K562 (cell line): ENCODE measurements around the gene TRAP1. TPM values are rescaled to one million over a fixed set of nuclear protein-coding genes. Genes with fewer than 3 reads are reported as not detected.

Experiments
- CXXC5 ChIP-seq: fragments of 250-450 bp; sonication (Bioruptor Pico); IDR thresholded peaks from 2 replicates; pipeline ENCODE4 v1.8.0; 2022; ENCODE audit warnings: inconsistent platforms, mild to moderate bottlenecking, moderate library complexity
- EP400 ChIP-seq: fragments of 450-650 bp; IDR thresholded peaks from 2 replicates; pipeline ENCODE4 v1.6.1; 2017; ENCODE audit warnings: antibody characterized with exemption, mild to moderate bottlenecking, moderate library complexity
- HDAC2 ChIP-seq: fragments of 450-650 bp; IDR thresholded peaks from 2 replicates; pipeline ENCODE4 v1.6.1; 2016; ENCODE audit warnings: mild to moderate bottlenecking
- PHF21A ChIP-seq: fragments of 450-650 bp; IDR thresholded peaks from 2 replicates; pipeline ENCODE4 v1.6.1; 2017; ENCODE audit warnings: low read depth, borderline replicate concordance
- SMARCA4 ChIP-seq: fragments of 450-650 bp; IDR thresholded peaks from 2 replicates; pipeline ENCODE4 v1.6.1; 2016
- polyA plus RNA-seq, 8 experiments: library from polyadenylated mRNA; depleted of rRNA in 4 of 8; stranded (reverse) in 5 of 8; unstranded in 3 of 8; fragments of >200 nt; fragmentation: Nextera tagmentation in 2 of 8; fragmentation: Illumina TruSeq in 1 of 8; extraction: Ambion mirVana in 2 of 8; extraction: Trizol in 1 of 8; gene quantifications; 2 replicates each; pipeline versions ENCODE4 v1.2.1 to v1.2.3, GENCODE V29; 2011 to 2014; ENCODE audit warnings: inconsistent platforms in 1 of 8, missing spikeins in 1 of 8
- total RNA-seq, 7 experiments: library from RNA; depleted of rRNA in 6 of 7; stranded (reverse); fragments of >200 nt in 6 of 7; fragmentation: Illumina TruSeq in 2 of 7; extraction: Trizol in 2 of 7; gene quantifications; 2 replicates each; pipeline versions ENCODE4 v1.2.1 to v1.2.3, GENCODE V29; 2011 to 2021; ENCODE audit warnings: low replicate concordance in 1 of 7
- TF ChIP-seq, protein P1 (sequence below): fragments of 450-650 bp; IDR thresholded peaks from 2 replicates; pipeline ENCODE4 v1.6.1; 2017; ENCODE audit warnings: antibody characterized with exemption, mild to moderate bottlenecking
- TF ChIP-seq, protein P2 (sequence below): sonication (generic); formaldehyde crosslinking; IDR thresholded peaks from 2 replicates; pipeline ENCODE4 v1.8.0; 2022; ENCODE audit warnings: mild to moderate bottlenecking, low read depth, missing genetic modification reagents
- TF ChIP-seq, protein P3 (sequence below): sonication (generic); formaldehyde crosslinking; IDR thresholded peaks from 2 replicates; pipeline ENCODE4 v1.9.0; 2022; ENCODE audit warnings: mild to moderate bottlenecking, missing genetic modification reagents

Gene TRAP1
- total and polyA plus RNA-seq, 9 of the 15 experiments (the other 6 are each of a cell fraction or from before 2014, with no cell fraction given): 19.1 to 436 (median 301) TPM

DNA sequence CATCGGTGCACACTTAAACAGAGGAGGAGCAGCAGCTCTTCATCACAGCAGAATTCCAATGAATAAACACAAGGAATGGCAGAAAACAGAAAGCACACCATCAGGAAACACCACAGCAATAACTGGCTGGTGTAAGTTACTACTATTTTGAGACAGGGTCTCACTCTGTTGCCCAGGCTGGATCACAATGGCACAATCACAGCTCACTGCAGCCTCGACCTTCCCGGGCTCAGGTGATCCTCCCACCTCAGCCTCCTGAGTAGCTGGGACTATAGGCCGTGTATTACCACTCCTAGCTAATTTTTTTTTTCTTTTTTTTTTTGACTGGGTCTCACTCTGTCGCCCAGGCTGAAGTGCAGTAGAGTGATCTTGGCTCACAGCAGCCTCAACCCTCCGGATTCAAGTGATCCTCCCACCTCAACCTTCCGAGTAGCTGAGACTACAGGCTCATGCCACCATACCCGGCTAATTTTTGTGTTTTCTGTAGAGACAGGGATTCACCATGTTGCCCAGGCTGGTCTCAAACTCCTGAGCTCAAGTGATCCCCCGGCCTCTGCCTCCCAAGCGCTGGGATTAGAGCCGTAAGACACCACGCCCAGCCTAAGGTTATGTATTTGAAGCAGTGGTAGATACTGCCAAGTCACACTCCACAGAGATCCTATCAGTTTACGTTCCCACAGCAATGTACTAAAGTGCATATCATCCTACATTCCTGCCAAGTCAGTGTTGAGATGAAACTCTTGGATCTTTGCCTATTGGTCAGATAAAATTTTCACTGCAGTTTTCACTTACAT is 20.7 kb downstream of the TRAP1 start (continued):
- TF ChIP-seq, protein P1, sequence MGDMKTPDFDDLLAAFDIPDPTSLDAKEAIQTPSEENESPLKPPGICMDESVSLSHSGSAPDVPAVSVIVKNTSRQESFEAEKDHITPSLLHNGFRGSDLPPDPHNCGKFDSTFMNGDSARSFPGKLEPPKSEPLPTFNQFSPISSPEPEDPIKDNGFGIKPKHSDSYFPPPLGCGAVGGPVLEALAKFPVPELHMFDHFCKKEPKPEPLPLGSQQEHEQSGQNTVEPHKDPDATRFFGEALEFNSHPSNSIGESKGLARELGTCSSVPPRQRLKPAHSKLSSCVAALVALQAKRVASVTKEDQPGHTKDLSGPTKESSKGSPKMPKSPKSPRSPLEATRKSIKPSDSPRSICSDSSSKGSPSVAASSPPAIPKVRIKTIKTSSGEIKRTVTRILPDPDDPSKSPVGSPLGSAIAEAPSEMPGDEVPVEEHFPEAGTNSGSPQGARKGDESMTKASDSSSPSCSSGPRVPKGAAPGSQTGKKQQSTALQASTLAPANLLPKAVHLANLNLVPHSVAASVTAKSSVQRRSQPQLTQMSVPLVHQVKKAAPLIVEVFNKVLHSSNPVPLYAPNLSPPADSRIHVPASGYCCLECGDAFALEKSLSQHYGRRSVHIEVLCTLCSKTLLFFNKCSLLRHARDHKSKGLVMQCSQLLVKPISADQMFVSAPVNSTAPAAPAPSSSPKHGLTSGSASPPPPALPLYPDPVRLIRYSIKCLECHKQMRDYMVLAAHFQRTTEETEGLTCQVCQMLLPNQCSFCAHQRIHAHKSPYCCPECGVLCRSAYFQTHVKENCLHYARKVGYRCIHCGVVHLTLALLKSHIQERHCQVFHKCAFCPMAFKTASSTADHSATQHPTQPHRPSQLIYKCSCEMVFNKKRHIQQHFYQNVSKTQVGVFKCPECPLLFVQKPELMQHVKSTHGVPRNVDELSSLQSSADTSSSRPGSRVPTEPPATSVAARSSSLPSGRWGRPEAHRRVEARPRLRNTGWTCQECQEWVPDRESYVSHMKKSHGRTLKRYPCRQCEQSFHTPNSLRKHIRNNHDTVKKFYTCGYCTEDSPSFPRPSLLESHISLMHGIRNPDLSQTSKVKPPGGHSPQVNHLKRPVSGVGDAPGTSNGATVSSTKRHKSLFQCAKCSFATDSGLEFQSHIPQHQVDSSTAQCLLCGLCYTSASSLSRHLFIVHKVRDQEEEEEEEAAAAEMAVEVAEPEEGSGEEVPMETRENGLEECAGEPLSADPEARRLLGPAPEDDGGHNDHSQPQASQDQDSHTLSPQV: 0 out of 2 replicates have a peak, but pooled peaks have one; percentile 35
- TF ChIP-seq HDAC2 (peak; percentile 38; the same call in 1 of the 2 replicates), CXXC5 (CRISPR knock-in tag) (peak; percentile 81), PHF21A (no peak), EP400 (peak; percentile 49), SMARCA4 (peak; percentile 83)
- TF ChIP-seq, protein P2, sequence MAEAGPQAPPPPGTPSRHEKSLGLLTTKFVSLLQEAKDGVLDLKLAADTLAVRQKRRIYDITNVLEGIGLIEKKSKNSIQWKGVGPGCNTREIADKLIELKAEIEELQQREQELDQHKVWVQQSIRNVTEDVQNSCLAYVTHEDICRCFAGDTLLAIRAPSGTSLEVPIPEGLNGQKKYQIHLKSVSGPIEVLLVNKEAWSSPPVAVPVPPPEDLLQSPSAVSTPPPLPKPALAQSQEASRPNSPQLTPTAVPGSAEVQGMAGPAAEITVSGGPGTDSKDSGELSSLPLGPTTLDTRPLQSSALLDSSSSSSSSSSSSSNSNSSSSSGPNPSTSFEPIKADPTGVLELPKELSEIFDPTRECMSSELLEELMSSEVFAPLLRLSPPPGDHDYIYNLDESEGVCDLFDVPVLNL (CRISPR knock-in tag): no peak
- TF ChIP-seq, protein P3, sequence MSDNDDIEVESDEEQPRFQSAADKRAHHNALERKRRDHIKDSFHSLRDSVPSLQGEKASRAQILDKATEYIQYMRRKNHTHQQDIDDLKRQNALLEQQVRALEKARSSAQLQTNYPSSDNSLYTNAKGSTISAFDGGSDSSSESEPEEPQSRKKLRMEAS (CRISPR knock-in tag): no peak
- TF ChIP-seq, all 486 proteins: peak for 53
